NT2/D1 (cell line): ENCODE results near the gene CARMIL1.

ENCODE experiments used
- SUZ12 ChIP-seq: IDR thresholded peaks from 2 replicates; pipeline ENCODE4 v1.6.1; 2011; ENCODE audit not compliant: insufficient read length, insufficient read depth; ENCODE audit errors: extremely low read depth
- YY1 ChIP-seq: IDR thresholded peaks from 2 replicates; pipeline ENCODE4 v1.6.1; 2011; ENCODE audit not compliant: insufficient read length, insufficient read depth
- ZNF274 ChIP-seq: IDR thresholded peaks from 2 replicates; pipeline ENCODE4 v1.6.1; 2011; ENCODE audit warnings: mild to moderate bottlenecking, low read depth, low read length

DNA sequence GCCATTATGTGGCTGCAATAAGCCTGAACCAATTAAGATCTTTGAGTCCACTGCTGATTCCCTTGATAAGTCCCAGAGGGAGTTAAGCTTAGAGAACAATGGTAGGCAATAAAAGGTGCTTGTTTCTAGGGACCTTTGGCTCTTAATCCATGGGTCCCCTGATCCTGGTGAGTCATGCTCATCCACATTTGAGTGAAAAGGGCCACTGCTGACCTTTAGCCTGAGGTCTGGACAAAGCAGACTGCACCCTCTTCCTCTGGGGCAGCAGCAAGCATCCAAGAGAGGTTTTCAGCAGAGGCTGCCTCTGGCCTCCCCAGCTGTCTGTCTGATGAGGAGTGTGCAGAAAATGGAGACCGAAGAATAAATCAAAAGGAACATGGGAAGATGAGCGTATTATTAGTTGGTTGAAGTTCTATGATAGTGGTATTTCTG is 356.7 kb downstream of the CARMIL1 start:
- TF ChIP-seq SUZ12 (no peak), ZNF274 (no peak), YY1 (no peak)
